BJ (cell line): ENCODE data around the gene IFNA1. TPM values are rescaled to one million over a fixed set of nuclear protein-coding genes. Genes with fewer than 3 reads are reported as not detected.

ENCODE experiments used
- CTCF ChIA-PET: fragments of 350-600 bp; formaldehyde crosslinking; extraction: SDS; loops from one replicate; lab custom pipeline; 2021; ENCODE audit warnings: antibody characterized with exemption, inconsistent platforms; lab: Yijun Ruan, JAX
- POLR2A ChIA-PET: fragments of 300-600 bp; sonication (Branson Sonifier 250); formaldehyde crosslinking; extraction: SDS; loops from one replicate; lab custom pipeline; 2021; ENCODE audit warnings: antibody characterized with exemption; lab: Charles Lee
- DNase-seq: peaks from one replicate; pipeline ENCODE4 v3.0.0-alpha.2; 2011; ENCODE audit warnings: low read depth
- H3K27me3 ChIP-seq: 2 replicates; pipeline ENCODE4 v1.6.0; 2011; ENCODE audit warnings: low read length; ENCODE audit not compliant: control insufficient read depth, insufficient read depth
- H3K36me3 ChIP-seq: 2 replicates; pipeline ENCODE4 v1.5.1; 2011; ENCODE audit warnings: low read length; ENCODE audit not compliant: control insufficient read depth, insufficient read depth
- H3K4me3 ChIP-seq: 2 replicates; pipeline ENCODE4 v1.5.1; 2011; ENCODE audit warnings: low read depth, mild to moderate bottlenecking, control low read depth, low read length
- polyA plus RNA-seq: library from polyadenylated mRNA; depleted of rRNA; stranded (reverse); fragments of >200 nt; gene quantifications from 2 replicates; pipeline ENCODE4 v1.2.3, GENCODE V29; 2011
- TF ChIP-seq, protein P1 (sequence below): IDR thresholded peaks from 2 replicates; pipeline ENCODE4 v1.5.1; 2011; ENCODE audit warnings: low read depth, mild to moderate bottlenecking, control low read depth, inconsistent platforms, low read length, moderate library complexity; ENCODE audit not compliant: insufficient read depth

The IFNA1 gene
- polyA plus RNA-seq, 1 experiment, result not detected

DNA sequence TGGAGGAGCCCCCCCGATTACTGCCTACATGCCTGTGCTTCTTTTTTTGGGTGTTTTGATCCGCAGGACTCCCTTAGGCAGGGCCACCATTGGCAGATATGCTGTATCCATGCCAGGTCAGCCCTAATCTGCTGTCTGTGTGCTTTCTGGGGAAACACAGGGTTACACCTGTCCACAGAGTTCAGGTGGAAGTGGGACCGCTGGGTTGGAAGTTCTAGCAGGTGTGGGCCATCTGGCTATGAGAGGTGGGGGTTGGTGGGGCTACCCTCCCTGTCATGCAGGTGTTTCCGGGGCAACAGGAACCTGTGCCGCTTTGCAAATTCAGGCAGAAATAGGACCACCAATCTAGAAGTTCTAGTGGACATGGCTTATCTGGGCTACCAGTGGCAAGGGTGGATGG, 24.9 kb downstream of the IFNA1 start:
- Histone ChIP-seq H3K36me3 (peaks cover 3% of the 10 kb centered on the region), H3K4me3 (no peak overlapping the region), H3K27me3 (no peaks in the 10 kb centered on the region)
- ChIA-PET CTCF (interaction anchor here (0.7 to 1.7 kb wide), 12 partner anchors 8 to 338 kb away, joined by 3 to 14 read pairs (median 4); no protein-coding TSS in a partner anchor), POLR2A (no interaction called here)
- TF ChIP-seq, protein P1, sequence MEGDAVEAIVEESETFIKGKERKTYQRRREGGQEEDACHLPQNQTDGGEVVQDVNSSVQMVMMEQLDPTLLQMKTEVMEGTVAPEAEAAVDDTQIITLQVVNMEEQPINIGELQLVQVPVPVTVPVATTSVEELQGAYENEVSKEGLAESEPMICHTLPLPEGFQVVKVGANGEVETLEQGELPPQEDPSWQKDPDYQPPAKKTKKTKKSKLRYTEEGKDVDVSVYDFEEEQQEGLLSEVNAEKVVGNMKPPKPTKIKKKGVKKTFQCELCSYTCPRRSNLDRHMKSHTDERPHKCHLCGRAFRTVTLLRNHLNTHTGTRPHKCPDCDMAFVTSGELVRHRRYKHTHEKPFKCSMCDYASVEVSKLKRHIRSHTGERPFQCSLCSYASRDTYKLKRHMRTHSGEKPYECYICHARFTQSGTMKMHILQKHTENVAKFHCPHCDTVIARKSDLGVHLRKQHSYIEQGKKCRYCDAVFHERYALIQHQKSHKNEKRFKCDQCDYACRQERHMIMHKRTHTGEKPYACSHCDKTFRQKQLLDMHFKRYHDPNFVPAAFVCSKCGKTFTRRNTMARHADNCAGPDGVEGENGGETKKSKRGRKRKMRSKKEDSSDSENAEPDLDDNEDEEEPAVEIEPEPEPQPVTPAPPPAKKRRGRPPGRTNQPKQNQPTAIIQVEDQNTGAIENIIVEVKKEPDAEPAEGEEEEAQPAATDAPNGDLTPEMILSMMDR, result no peak
- no peak for DNase-seq

DNA sequence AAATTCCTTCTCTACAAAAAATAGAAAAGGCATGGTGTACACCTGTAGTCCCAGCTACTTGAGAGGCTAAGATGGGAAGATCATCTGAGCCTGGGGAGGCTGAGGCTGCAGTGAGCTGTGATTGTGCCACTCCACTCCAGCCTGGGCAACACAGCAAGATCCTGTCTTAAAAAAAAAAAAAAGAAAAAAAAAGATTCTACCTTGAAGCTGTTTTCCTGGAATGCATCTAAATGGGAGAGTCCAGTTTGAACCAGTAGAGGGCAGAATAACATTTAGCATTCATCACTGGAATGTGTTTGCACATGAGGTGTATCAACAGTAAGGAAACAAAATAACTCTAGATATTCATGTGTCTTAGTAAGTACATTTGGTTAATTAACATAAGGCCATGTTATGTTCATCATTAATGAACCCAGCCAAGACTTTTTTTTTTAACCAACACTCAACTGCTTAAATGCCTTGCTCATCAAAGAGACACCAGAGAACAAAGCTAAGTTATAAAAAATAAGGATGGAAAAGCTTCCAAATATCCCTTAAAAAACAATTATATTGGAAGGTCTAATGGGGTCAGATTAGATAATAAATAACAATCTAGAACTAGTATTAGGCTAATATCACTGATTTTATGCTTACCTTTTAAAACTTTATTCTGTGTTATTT, 25.8 kb downstream of the IFNA1 start:
- ChIA-PET CTCF (interaction anchor here (0.6 to 1.7 kb wide), 22 partner anchors 9 to 343 kb away, joined by 3 to 14 read pairs (median 3); no protein-coding TSS in a partner anchor), POLR2A (interaction anchor here (0.6 kb wide), 1 partner anchor 543 kb away, joined by 3 read pairs; the partner anchor contains the start of gene CDKN2B)
- TF ChIP-seq, protein P1, result peak; percentile 67
- DNase-seq, result peak; percentile 19
- no peaks in the 10 kb centered on the region for H3K27me3 ChIP-seq
- peaks cover 3% of the 10 kb centered on the region for H3K36me3 ChIP-seq
- H3K4me3 ChIP-seq, result no peak overlapping the region

DNA sequence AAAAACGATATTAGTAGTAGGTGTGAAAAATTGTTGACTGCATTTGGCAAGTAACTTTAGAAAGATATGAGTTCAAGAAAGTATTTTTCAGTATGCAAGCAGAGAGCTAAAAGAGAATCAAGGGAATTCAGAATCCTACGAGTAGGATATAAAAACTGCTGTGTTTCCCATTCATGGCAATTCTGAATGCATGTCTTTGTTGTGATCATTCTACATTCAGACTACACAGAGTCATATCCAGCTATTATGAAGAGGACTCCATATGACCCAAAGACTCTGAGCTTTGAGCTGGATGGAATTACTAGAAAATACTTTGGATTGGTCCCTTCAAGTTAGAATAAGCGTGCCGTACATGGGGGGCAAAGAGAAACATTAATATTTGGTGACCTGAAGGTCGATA, 29.9 kb downstream of the IFNA1 start:
- CTCF ChIA-PET, result interaction anchor here (2.2 kb wide), 1 partner anchor 318 kb away, joined by 8 read pairs; no protein-coding TSS in a partner anchor
- no peak for DNase-seq
- no peak overlapping the region for H3K4me3 ChIP-seq
- POLR2A ChIA-PET, result interaction anchor here (0.5 kb wide), 1 partner anchor 80 kb away, joined by 4 read pairs; no protein-coding TSS in a partner anchor
- H3K27me3 ChIP-seq, result no peaks in the 10 kb centered on the region
- TF ChIP-seq, protein P1, result no peak
- peaks cover 3% of the 10 kb centered on the region for H3K36me3 ChIP-seq

DNA sequence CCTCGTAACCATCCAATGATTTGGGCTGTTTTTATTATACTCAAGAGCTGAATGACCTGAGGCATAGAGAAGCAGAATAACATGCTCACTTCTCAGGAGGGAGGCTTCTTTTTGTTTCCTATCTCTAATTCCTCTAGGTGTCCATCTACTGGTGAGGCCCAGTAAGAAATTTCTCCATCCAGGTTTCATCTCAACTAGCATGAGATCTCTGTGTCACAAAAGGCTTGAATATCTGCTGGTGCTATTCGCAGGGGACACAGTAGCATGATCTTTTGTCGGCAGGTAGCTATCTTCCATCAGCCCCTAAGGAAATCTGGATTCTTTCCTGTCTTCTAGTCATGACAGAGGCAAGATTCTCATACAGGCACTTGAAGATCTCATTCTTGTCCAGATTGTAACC, 33.0 kb downstream of the IFNA1 start:
- DNase-seq, result no peak

DNA sequence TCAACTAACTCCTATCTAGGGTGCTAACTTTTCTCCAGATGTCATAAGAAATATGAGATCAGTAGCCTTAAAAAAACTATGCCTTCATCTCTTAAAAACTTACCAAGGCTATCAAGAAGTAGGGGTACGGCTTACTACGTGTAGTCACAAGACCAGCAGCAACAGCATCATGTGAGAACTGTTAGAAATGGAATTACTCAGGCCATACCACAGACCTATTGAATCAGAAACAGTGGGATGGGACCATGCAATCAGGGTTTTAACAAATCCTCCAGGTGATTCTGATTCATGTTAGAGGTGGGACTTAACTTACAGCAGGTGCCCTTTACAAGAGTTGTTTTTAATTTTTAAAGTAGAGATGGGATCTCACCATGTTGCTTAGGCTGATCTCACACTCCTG, 37.2 kb downstream of the IFNA1 start:
- CTCF ChIA-PET, result no interaction called here
- no peak overlapping the region for H3K4me3 ChIP-seq
- TF ChIP-seq, protein P1, result no peak
- no peaks in the 10 kb centered on the region for H3K27me3 ChIP-seq
- POLR2A ChIA-PET, result no interaction called here
- DNase-seq, result no peak
- H3K36me3 ChIP-seq, result peaks cover 1% of the 10 kb centered on the region; the same call in 1 of the 2 replicates

More for the DNA sequence above, 33.0 kb downstream of the IFNA1 start:
- Histone ChIP-seq H3K4me3 (no peak overlapping the region), H3K36me3 (0 out of 2 replicates have a peak, but pooled peaks cover 1% of the 10 kb centered on the region), H3K27me3 (no peaks in the 10 kb centered on the region)
- CTCF ChIA-PET, result interaction anchor here (0.7 to 1.9 kb wide), 4 partner anchors 11 to 1651 kb away, joined by 3 to 4 read pairs (median 3); no protein-coding TSS in a partner anchor
- TF ChIP-seq, protein P1, result no peak
- POLR2A ChIA-PET, result no interaction called here
